NCI-H345 (cell line): ENCODE measurements around the gene FECH.
"Not testable (repeated sequence)": the region's sequence is repeated elsewhere in the genome, so short reads cannot be mapped to it uniquely, and the experiment has no call there.

ENCODE experiments used
- DNase-seq: peaks from one replicate; lab custom pipeline; 2025; lab: John Stamatoyannopoulos, UW

FECH gene

GRCh38 chr18:57533006-57533867, 53.3 kb downstream of the FECH start:
- DNase-seq = no peak

DNA sequence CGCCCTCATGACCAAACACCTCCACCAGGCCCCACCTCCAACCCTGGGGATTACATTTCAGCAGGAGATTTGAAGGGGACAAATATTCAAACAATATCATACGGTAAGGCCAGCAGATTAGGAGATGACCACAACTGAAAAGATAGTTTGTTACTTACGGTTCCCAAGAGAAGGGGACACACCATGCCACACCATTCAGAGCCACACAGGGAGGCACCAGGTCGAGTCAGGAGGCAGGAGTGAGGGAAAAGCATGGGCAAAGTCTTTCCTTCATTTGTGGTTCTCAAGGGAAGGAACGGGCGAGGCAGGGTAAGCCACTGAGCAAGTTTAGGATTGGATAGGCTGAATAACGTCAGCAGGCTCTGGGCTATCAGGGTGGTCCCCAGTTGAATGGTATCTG, 57.4 kb downstream of the FECH start:
- no peak for DNase-seq

DNA sequence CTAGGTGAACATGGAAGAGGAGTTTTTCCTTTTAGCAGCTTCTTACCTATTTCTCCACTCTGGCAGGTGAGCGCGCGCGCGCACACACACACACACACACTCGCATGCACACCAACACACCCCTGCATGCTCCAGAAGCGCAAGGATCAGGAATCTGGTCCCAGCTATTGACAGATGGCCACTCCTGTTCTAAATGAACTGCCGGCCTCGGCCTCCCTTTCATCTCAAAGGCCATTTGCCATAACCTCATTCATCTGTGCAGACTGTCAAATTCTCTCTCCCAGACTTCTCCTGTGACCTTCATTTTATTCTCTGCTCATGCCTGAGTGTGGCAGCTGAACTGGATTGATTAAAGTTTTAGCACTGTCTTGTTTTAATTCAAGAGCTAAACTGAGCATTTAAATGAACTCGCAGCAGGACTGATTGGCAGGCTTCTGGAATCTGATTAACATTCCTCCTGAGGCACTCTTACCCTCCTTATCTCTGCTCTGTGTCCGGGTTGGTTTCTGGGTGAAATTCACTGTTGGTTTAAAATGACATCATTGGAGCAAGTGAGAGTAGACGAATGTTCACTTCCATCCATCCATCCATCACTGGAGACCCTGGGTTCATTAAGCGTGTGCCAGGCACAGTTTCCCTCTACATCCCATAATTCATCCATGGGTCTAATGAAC, 58.8 kb downstream of the FECH start:
- no peak for DNase-seq

- no peak for DNase-seq
These were observed 63.1 kb downstream of the FECH start for GRCh38 chr18:57523171-57523956.

DNA sequence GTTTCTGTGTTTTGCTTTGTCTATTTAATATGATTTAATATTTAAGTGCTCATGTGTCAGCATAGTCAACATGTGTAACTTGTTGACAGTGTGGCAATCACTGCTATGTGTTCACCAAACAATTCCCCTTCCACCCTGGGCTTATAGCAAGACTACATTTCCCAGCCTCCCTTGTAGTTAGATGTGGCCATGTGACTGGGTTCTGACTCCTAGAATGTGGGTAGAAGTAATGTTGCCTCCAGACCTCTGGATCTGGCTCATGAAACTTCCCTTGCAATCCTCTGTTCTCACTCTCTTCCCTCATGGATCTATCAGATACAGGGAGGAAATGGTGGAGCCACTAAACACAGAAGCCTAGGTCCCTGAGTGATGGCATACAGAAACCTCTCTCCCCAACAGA, 64.2 kb downstream of the FECH start:
- DNase-seq = not testable (repeated sequence)

- no peak for DNase-seq
These were observed 66.7 kb downstream of the FECH start for GRCh38 chr18:57519668-57520424.

GRCh38 chr18:57518533-57518932, 68.0 kb downstream of the FECH start:
- DNase-seq = no peak

DNA sequence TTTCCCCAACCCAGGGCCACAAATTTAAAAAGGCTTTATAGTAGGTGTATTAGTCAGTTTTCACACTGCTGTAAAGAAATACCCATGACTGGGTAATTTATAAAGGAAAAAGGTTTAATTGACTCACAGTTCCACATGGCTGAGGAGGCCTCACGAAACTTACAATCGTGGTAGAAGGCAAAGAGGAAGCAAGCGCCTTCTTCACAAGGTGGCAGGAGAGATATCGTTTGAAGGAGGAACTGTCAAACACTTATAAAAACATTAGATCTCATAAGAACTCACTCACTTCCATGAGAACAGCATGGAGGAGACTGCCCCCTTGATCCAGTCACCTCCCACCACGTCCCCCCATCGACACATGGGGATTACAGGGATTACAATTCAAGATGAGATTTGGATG, 70.4 kb downstream of the FECH start:
- DNase-seq = no peak

GRCh38 chr18:57505231-57505630, 81.3 kb downstream of the FECH start:
- no peak for DNase-seq

GRCh38 chr18:57502624-57503023, 83.9 kb downstream of the FECH start:
- DNase-seq = no peak

GRCh38 chr18:57498682-57499256, 87.7 kb downstream of the FECH start:
- DNase-seq = no peak
